Type B pancreatic cell (in vitro differentiated cells): ENCODE measurements around the gene MCUB. TPM values are rescaled to one million over a fixed set of nuclear protein-coding genes. Genes with fewer than 3 reads are reported as not detected.

ENCODE experiments used
- DNase-seq: peaks from one replicate; pipeline ENCODE4 v3.0.0; 2021; ENCODE audit warnings: mixed read lengths; ENCODE audit not compliant: unreplicated experiment; ENCODE audit errors: extremely low spot score
- H3K27ac Mint-ChIP-seq: 2 replicates; pipeline ENCODE4 v1.8.0; 2021; ENCODE audit warnings: mild to moderate bottlenecking, mixed read lengths
- H3K27me3 Mint-ChIP-seq: 2 replicates; pipeline ENCODE4 v1.8.0; 2021; ENCODE audit warnings: mixed read lengths
- H3K36me3 Mint-ChIP-seq: 2 replicates; pipeline ENCODE4 v1.8.0; 2021; ENCODE audit warnings: mixed read lengths
- H3K4me1 Mint-ChIP-seq: one replicate; pipeline ENCODE4 v1.8.0; 2021; ENCODE audit warnings: mixed read lengths; ENCODE audit not compliant: unreplicated experiment
- H3K4me3 Mint-ChIP-seq: 2 replicates; pipeline ENCODE4 v1.8.0; 2021; ENCODE audit warnings: mild to moderate bottlenecking, mixed read lengths
- H3K9me3 Mint-ChIP-seq: 2 replicates; pipeline ENCODE4 v1.8.0; 2021; ENCODE audit warnings: mixed read lengths
- CTCF ChIP-seq: fragments of 200-600 bp; sonication (generic); conservative IDR thresholded peaks from 2 replicates; pipeline ENCODE4 v1.5.0; 2021; ENCODE audit warnings: antibody characterized with exemption, mild to moderate bottlenecking
- total RNA-seq: library from RNA; stranded (reverse); gene quantifications from 2 replicates; pipeline ENCODE4 v1.2.1, GENCODE V29; 2021; ENCODE audit warnings: low replicate concordance

The MCUB gene
- total RNA-seq, 1 donor from 2014 or later = 10.1 TPM

DNA sequence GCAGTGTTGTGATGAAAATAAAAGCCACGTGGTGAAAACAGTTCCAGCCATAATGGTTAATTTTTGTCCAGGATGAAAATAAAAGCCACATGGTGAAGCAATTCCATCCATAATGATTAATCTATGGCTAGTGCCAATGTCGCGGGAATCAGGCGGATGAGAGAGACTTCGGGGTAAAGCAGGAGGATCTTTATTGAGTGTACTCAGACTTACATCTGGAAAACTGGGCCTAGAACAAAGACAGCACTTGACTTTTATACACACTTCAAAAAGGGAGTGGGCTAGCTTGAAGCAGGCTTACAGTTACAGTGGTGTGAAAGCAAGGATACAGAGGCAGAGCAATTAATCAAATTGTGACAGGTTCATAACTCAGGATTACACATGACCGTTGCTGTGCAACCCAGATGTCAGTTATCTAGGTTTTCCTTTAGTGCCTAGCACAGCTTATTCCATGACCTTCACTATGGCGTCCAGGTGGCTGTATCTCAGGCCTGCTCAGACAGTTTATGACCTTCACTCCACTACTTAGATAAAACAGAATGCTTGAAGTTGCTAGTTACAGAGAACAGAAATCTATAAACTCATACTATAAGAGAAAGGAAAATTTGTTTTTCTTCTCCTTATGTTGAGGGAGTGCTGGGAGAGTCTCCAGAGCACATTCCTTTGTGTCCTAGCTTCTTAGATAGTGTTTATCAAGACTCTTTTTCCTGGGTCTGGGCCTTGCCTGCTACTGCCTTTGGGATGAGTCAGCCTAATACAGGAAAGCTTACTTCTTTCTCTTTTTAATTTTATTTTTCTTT is 175.7 kb downstream of the MCUB start:
- no peak for DNase-seq
- H3K27ac Mint-ChIP-seq = peak overlapping the region; percentile 67

More for the DNA sequence above, 175.7 kb downstream of the MCUB start:
- H3K4me3 Mint-ChIP-seq = peak overlapping the region; percentile 15
- no peaks in the 10 kb centered on the region for H3K4me1 Mint-ChIP-seq
- H3K9me3 Mint-ChIP-seq = no peaks in the 10 kb centered on the region
- H3K27me3 Mint-ChIP-seq = peaks cover 7% of the 10 kb centered on the region
- no peaks in the 10 kb centered on the region for H3K36me3 Mint-ChIP-seq
- no peak for TF ChIP-seq CTCF

Other genes starting within 250 kb of the MCUB start
- 37.4 and 39.1 TPM in 2 replicates for gene SEC24B, start 126.4 kb upstream of the MCUB start, total RNA-seq
- gene CASP6, start 143.2 kb downstream of the MCUB start, total RNA-seq = 41.9 and 49.9 TPM in 2 replicates
- 39.3 and 44.0 TPM in 2 replicates for gene PLA2G12A, start 169.8 kb downstream of the MCUB start, total RNA-seq
- gene CFI, start 241.8 kb downstream of the MCUB start, total RNA-seq = 15.4 and 24.0 TPM in 2 replicates